NCI-H2029 treated with DMSO at 0.1 percent for 48 hours (cell line): ENCODE results near the gene SCAMP2.

Experiments used
- DNase-seq: peaks from one replicate; lab custom pipeline; 2025; lab: John Stamatoyannopoulos, UW

Gene SCAMP2

DNA sequence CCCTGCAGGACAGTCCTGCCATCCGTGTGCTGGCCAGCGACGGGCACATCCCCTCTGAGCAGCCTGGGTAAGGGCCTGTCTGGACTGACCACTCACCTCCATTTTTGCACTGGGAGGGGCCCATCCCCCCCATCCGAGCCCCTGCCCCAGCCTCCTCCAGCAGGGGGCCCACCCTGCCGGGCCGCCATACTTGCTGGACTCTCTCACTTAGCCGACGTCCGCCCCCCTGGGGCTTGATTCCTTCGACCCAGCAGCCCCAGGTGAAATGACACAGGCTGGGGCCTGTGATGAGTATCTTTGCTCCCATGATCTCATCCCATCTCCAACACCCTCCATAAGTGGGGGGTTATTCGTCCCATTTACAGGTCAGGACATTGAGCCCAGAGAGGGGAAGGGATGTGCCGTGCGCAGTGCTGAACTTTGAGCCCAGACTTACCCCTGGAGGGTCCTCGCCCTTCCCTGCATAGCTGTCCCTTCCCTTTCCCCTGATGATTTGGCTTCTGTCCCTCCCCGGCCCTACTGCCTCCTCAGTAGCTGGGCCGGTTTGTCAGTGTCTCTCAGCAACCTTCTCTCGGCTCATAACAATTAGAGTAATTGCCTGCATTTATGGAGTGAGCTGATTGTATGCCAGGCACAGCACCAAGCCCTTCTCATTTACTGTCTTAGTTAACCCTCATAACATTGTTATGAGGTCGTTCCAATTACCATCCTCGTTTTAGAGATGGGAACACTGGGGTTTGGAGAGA lies 56.4 kb downstream of the SCAMP2 start:
- no peak for DNase-seq

GRCh38 chr15:74815961-74816360 lies 57.2 kb downstream of the SCAMP2 start:
- no peak for DNase-seq

GRCh38 chr15:74815121-74815934 lies 57.8 kb downstream of the SCAMP2 start:
- DNase-seq: no peak

- DNase-seq: no peak
Observed at GRCh38 chr15:74812533-74812932, 60.6 kb downstream of the SCAMP2 start, which contains the start of gene LMAN1L. Gene LMAN1L (plus strand): TSS chr15:74812835. CDS start chr15:74812855, 20 bp downstream.

DNA sequence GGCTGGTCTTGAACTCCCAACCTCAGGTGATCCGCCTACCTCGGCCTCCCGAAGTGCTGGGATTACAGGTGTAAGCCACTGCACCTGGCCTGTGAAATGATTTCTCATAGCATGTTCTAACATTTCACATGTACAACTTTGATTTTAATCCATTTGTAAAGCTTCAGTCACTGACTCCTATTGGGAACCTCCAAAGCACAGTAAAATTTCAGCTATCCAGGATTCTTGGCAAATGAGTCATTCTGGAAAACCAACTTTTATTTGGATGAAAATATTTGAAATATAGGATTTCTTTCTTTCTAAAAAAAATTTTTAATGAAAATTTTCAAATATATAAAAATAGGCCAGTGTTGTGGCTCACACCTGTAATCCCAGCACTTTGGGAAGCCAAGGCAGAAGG lies 63.2 kb downstream of the SCAMP2 start:
- no peak for DNase-seq

DNA sequence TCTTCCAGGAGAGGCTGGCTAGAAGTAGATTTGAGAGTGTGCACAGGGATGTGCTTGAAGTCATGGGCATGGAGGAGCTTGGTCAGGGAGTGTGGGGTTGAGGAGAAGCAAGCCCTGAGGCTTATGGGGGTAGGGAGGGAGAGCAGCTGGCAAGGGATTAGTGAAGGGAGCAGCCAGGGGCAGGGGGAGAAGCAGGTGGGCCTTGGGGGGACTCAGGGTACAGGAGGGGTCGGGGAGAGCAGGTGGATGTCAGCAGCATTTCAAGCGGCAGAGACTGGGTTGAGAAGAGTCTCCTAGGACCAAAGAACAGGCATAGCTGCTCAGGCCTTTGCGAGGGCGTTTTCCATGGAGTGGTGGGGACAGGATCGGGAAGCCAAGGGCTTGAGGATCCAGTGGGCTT lies 63.9 kb downstream of the SCAMP2 start:
- DNase-seq: no peak

GRCh38 chr15:74808840-74809229 lies 64.3 kb downstream of the SCAMP2 start:
- no peak for DNase-seq

DNA sequence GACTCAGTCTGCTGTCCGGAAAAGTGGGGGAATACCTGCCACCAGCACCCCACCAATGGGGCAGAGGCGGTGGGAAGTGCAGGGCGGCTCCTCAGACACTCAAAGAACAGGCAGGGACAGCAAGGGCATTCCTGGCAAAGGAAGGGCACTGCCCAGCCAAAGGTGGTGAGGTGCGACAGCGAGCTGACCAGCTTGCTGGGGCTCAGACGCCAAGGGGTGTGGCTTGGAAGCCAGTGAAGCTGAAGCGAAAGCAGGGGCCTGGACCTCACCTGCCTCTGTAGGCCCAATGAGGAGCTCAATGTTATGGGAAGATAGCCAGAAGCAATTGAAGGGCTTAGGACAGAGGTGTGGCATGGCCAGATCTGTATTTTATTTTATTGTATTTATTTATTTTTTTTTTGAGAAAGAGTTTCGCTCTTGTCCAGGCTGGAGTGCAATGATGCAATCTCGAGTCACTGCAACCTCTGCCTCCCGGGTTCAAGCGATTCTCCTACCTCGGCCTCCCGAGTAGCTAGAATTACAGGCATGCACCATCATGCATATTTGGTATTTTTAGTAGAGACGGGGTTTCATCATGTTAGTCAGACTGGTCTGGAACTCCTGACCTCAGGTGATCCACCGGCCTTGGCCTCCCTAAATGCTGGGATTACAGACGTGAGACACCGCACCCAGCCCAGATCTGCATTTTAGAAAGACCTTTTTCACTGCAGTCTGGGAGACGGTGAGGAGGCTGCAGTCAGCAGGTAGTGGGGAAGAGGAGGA lies 64.9 kb downstream of the SCAMP2 start:
- DNase-seq: no peak

- DNase-seq: no peak
Observed at GRCh38 chr15:74807282-74807681, 65.9 kb downstream of the SCAMP2 start.

DNA sequence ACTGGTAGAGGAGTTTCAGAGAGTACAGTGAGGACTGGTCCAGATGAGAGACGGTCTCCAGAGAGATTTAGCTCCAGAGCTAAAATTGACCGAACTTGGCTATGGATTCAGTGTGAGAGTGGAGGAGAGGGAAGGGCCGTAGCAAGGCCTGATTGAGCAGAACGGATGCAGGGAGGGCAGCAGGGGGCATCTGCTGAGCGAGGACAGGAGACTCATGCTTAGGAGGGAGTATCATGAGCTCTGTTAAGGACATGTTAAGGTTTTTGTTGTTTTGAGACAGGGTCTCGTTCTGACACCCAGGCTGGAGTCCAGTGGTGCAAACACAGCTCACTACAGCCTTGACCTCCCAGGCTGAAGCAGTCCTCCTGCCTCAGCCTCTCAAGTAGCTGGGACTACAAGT lies 68.2 kb downstream of the SCAMP2 start:
- DNase-seq: no peak

DNA sequence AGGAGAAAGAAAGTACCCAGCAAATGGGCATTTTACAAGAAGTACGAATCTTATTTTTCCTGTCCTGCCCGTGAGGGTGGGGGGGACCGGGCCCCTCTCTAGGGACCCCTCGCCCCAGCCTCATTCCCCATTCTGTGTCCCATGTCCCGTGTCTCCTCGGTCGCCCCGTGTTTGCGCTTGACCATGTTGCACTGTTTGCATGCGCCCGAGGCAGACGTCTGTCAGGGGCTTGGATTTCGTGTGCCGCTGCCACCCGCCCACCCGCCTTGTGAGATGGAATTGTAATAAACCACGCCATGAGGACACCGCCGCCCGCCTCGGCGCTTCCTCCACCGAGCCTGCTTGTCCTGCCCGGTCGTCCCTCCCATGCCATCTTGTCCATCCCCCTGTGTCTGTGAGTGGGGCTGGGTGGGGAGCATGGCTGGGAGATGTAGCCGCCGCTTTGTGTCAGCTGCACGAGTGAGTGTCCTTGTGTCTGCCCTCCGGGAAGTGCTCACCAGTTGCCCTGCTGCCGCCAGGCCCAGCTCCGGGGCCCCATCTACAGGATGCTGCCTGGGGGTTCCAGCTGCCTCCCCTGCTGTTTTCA lies 70.2 kb downstream of the SCAMP2 start:
- no peak for DNase-seq

DNA sequence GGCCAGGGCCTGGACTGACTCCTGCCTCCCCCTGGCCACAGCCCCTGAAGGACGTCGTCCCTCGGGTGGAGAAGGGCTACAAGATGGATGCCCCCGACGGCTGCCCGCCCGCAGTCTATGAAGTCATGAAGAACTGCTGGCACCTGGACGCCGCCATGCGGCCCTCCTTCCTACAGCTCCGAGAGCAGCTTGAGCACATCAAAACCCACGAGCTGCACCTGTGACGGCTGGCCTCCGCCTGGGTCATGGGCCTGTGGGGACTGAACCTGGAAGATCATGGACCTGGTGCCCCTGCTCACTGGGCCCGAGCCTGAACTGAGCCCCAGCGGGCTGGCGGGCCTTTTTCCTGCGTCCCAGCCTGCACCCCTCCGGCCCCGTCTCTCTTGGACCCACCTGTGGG lies 70.9 kb downstream of the SCAMP2 start:
- DNase-seq: no peak

DNA sequence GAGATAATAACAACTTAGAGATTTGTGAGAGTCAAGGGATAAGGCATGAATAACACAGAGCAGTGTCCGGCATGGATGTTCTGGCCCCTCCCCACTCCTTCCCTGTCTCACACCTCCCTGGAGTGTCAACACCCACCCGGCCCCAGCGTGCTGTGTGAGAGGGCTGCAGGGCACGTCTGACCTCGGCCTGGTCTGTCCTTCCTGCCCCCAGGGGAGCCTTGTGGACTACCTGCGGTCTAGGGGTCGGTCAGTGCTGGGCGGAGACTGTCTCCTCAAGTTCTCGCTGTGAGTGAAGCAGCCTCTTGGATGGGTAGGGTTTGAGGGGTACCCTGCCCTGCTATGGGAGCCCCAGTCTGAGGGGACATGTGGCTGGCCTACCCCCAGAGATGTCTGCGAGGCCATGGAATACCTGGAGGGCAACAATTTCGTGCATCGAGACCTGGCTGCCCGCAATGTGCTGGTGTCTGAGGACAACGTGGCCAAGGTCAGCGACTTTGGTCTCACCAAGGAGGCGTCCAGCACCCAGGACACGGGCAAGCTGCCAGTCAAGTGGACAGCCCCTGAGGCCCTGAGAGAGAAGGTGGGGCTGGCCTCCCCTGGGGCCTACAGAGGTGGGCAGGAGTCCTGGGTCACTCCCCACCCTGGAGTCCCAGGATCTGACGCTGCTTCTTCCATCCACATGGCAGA lies 71.7 kb downstream of the SCAMP2 start:
- DNase-seq: no peak

- no peak for DNase-seq
Observed at GRCh38 chr15:74800559-74801094, 72.5 kb downstream of the SCAMP2 start.

GRCh38 chr15:74799856-74800558 lies 73.2 kb downstream of the SCAMP2 start:
- DNase-seq: no peak

- DNase-seq: no peak
Observed at GRCh38 chr15:74799255-74799855, 73.8 kb downstream of the SCAMP2 start.

GRCh38 chr15:74798388-74799254 lies 74.5 kb downstream of the SCAMP2 start:
- no peak for DNase-seq

DNA sequence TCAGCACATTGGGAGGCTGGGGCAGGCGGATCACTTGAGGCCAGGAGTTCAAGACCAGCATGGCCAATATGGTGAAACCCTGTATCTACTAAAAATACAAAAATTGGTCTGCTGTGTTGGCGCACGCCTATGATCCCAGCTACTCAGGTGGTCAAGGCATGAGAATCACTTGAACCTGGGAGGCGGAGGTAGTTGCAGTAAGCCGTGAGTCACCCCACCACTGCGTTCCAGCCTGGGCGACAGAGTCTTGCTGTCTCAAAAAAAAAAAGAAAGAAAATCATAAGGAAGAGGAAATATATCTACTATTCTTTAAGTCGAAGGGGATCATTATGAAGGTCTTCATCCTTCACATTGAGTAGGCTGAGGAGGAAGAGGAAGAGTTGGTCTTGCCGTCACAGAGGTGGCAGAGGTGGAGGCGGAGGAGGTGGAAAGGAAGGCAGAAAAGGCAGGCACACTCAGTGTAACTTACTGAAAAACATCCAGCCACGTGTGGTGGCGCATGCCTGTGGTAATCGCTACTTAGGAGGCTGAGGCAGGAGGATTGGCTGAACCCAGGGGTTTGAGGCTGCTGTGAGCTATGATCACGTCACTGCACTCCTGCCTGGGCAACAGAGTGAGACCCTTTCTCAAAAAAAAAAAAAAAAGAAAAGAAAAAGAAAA lies 77.1 kb downstream of the SCAMP2 start:
- DNase-seq: no peak

DNA sequence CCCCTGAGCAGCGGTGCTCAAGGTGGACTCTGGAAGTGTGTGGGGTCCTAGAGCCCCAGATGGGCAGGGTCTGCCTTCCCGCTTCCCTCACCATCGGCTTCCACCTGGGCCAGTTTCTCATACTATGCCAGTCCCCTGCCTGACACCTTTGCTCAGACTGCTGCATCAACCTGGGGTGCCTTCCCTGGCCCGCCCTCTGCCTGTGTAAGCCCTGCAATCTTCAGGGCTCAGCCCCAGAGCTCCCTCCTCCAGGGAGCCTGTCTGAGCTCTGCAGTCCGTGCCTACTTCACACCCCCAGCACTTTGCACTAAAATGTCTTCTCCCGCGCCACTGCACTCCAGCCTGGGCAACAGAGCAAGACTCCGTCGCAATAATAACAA lies 78.2 kb downstream of the SCAMP2 start:
- DNase-seq: no peak
